Caco-2 (cell line): ENCODE measurements around the gene C3orf18. TPM values are rescaled to one million over a fixed set of nuclear protein-coding genes. Genes with fewer than 3 reads are reported as not detected.

Experiments
- BruUV-seq: library from RNA; stranded (reverse); fragments of 400-500 nt; replicated peaks from 2 replicates; lab custom pipeline; 2021; lab: Mats Ljungman, UMichigan
- CTCF ChIA-PET: fragments of 300-600 bp; sonication (Branson Sonifier 250); formaldehyde crosslinking; loops from one replicate; lab custom pipeline; 2022; ENCODE audit warnings: antibody characterized with exemption; lab: Charles Lee
- POLR2A ChIA-PET: fragments of 300-600 bp; sonication (Branson Sonifier 250); formaldehyde crosslinking; loops from one replicate; lab custom pipeline; 2022; ENCODE audit warnings: antibody characterized with exemption; lab: Charles Lee
- DNase-seq, 2 experiments: peaks; one replicate each; pipeline versions ENCODE4 v3.0.0 to v3.0.0-alpha.2; 2020 to 2022
- H3K27me3 ChIP-seq: replicated peaks from 2 replicates; pipeline ENCODE4 v1.6.0; 2011; ENCODE audit warnings: low read length; ENCODE audit not compliant: control insufficient read depth, insufficient read depth
- H3K36me3 ChIP-seq: 2 replicates; pipeline ENCODE4 v1.5.1; 2011; ENCODE audit warnings: low read length; ENCODE audit not compliant: control insufficient read depth, insufficient read depth
- H3K4me1 ChIP-seq: fragments of 250-450 bp; sonication (Bioruptor Pico); 2 replicates; pipeline ENCODE4 v1.5.1; 2020; ENCODE audit warnings: mild to moderate bottlenecking
- H3K4me3 ChIP-seq: 2 replicates; pipeline ENCODE4 v1.5.1; 2011; ENCODE audit warnings: low read depth, mild to moderate bottlenecking, control low read depth, low read length
- H3K9me3 ChIP-seq: fragments of 250-450 bp; sonication (Bioruptor Pico); 2 replicates; pipeline ENCODE4 v1.5.1; 2020; ENCODE audit warnings: mild to moderate bottlenecking, moderate library complexity
- H3K27ac Mint-ChIP-seq: one replicate; pipeline ENCODE4 v1.8.0; 2022; ENCODE audit warnings: mixed read lengths; ENCODE audit not compliant: unreplicated experiment
- H3K27me3 Mint-ChIP-seq: one replicate; pipeline ENCODE4 v1.8.0; 2022; ENCODE audit warnings: mixed read lengths; ENCODE audit not compliant: insufficient read depth, unreplicated experiment
- H3K36me3 Mint-ChIP-seq: one replicate; pipeline ENCODE4 v1.8.0; 2022; ENCODE audit warnings: mild to moderate bottlenecking, mixed read lengths; ENCODE audit not compliant: insufficient read depth, unreplicated experiment
- H3K4me1 Mint-ChIP-seq: one replicate; pipeline ENCODE4 v1.8.0; 2022; ENCODE audit warnings: low read depth, mixed read lengths; ENCODE audit not compliant: unreplicated experiment
- H3K4me3 Mint-ChIP-seq: one replicate; pipeline ENCODE4 v1.8.0; 2022; ENCODE audit warnings: mild to moderate bottlenecking, moderate library complexity, mixed read lengths; ENCODE audit not compliant: unreplicated experiment
- H3K9me3 Mint-ChIP-seq: one replicate; pipeline ENCODE4 v1.8.0; 2022; ENCODE audit warnings: mixed read lengths; ENCODE audit not compliant: unreplicated experiment
- CTCF ChIP-seq, 2 experiments: fragments of 200-600 bp in 1 of 2; IDR thresholded peaks; 1 replicate in 1 of 2; 2 replicates in 1 of 2; pipeline versions ENCODE4 v1.5.1 to v1.8.0; 2011 to 2022; ENCODE audit warnings: antibody characterized with exemption in 1 of 2, control low read depth in 1 of 2, inconsistent platforms in 1 of 2, low read depth in 1 of 2, low read length in 1 of 2, mild to moderate bottlenecking in 1 of 2, moderate library complexity in 1 of 2; ENCODE audit not compliant: insufficient read depth in 1 of 2, severe bottlenecking in 1 of 2, unreplicated experiment in 1 of 2
- intact Hi-C: fragments of 100-400 bp; cut with micrococcal nuclease; formaldehyde crosslinking; loops from one replicate; pipeline ENCODE4 v1.10.0; 2022; ENCODE audit not compliant: unreplicated experiment
- total RNA-seq: library from RNA; stranded (reverse); gene quantifications from 2 replicates; pipeline ENCODE4 v1.2.3, GENCODE V29; 2022

Gene C3orf18
- total RNA-seq, 1 experiment from 2014 or later: 2.1 TPM

GRCh38 chr3:50585919-50586762 is 18.6 kb upstream of the C3orf18 start:
- no peak overlapping the region for H3K27ac Mint-ChIP-seq
- H3K4me3 ChIP-seq: no peak overlapping the region
- no TSS peak for BruUV-seq
- H3K36me3 ChIP-seq: no peaks in the 10 kb centered on the region; the same call in none of the 2 replicates
- intact Hi-C loops: loop anchor here (2.0 kb wide), 1 partner anchor 15 kb away; no protein-coding TSS in a partner anchor
- peaks cover 25% of the 10 kb centered on the region for H3K4me1 ChIP-seq
- H3K9me3 ChIP-seq: no peaks in the 10 kb centered on the region
- DNase-seq: no peak
- peaks cover 17% of the 10 kb centered on the region for H3K4me1 Mint-ChIP-seq
- H3K4me3 Mint-ChIP-seq: no peak overlapping the region
- TF ChIP-seq CTCF (IDR thresholded peaks at IDR 0.05; ENCODE audit: insufficient read depth in 1 of 2, low read depth in 1 of 2, low read length in 1 of 2, severe bottlenecking in 1 of 2, unreplicated experiment in 1 of 2): no peak
- H3K27me3 ChIP-seq: no peaks in the 10 kb centered on the region
- H3K27me3 Mint-ChIP-seq: no peaks in the 10 kb centered on the region
- CTCF ChIA-PET: interaction anchor here (1.0 kb wide), 1 partner anchor 30 kb away, joined by 3 read pairs; no protein-coding TSS in a partner anchor
- peaks cover 5% of the 10 kb centered on the region for H3K36me3 Mint-ChIP-seq
- no peaks in the 10 kb centered on the region for H3K9me3 Mint-ChIP-seq
- POLR2A ChIA-PET: no interaction called here

- DNase-seq: peak in 1 of 2 experiments; percentile 47
- ChIA-PET POLR2A (no interaction called here), CTCF (no interaction called here)
- no peak overlapping the region for H3K4me3 ChIP-seq
- H3K27me3 Mint-ChIP-seq: no peaks in the 10 kb centered on the region
- no peaks in the 10 kb centered on the region for H3K9me3 ChIP-seq
- H3K4me1 Mint-ChIP-seq: peaks cover 17% of the 10 kb centered on the region
- intact Hi-C loops: loop anchor here (2.0 kb wide), 1 partner anchor 16 kb away; no protein-coding TSS in a partner anchor
- H3K36me3 ChIP-seq: no peaks in the 10 kb centered on the region; the same call in none of the 2 replicates
- peaks cover 25% of the 10 kb centered on the region for H3K4me1 ChIP-seq
- no peaks in the 10 kb centered on the region for H3K9me3 Mint-ChIP-seq
- H3K27ac Mint-ChIP-seq: peak overlapping the region; percentile 75
- H3K4me3 Mint-ChIP-seq: no peak overlapping the region
- no peaks in the 10 kb centered on the region for H3K27me3 ChIP-seq
- BruUV-seq: TSS peak; percentile 35
- TF ChIP-seq CTCF (IDR thresholded peaks at IDR 0.05; ENCODE audit: insufficient read depth in 1 of 2, low read depth in 1 of 2, low read length in 1 of 2, severe bottlenecking in 1 of 2, unreplicated experiment in 1 of 2): no peak
- peaks cover 5% of the 10 kb centered on the region for H3K36me3 Mint-ChIP-seq
These were observed 16.8 kb upstream of the C3orf18 start for GRCh38 chr3:50584391-50584790.

GRCh38 chr3:50583897-50584296 is 16.4 kb upstream of the C3orf18 start:
- Mint-ChIP-seq H3K9me3 (no peaks in the 10 kb centered on the region), H3K36me3 (peaks cover 5% of the 10 kb centered on the region), H3K27me3 (no peaks in the 10 kb centered on the region), H3K27ac (peak overlapping the region; percentile 75), H3K4me1 (peaks cover 17% of the 10 kb centered on the region), H3K4me3 (no peak overlapping the region)
- Histone ChIP-seq H3K36me3 (no peaks in the 10 kb centered on the region; the same call in none of the 2 replicates), H3K4me1 (peaks cover 23% of the 10 kb centered on the region), H3K27me3 (no peaks in the 10 kb centered on the region), H3K9me3 (no peaks in the 10 kb centered on the region), H3K4me3 (no peak overlapping the region)
- ChIA-PET CTCF (interaction anchor here (0.9 kb wide), 1 partner anchor 28 kb away, joined by 3 read pairs; the partner anchor contains the start of gene CISH), POLR2A (no interaction called here)
- DNase-seq: no peak
- no TSS peak for BruUV-seq
- TF ChIP-seq CTCF (IDR thresholded peaks at IDR 0.05; ENCODE audit: insufficient read depth in 1 of 2, low read depth in 1 of 2, low read length in 1 of 2, severe bottlenecking in 1 of 2, unreplicated experiment in 1 of 2): no peak
- intact Hi-C loops: loop anchor here (2.0 kb wide), 1 partner anchor 17 kb away; no protein-coding TSS in a partner anchor
